HEK293 (cell line): Measurements from ENCODE around the gene GNPTG.

Experiments
- CTCF ChIA-PET: fragments of 350-600 bp; formaldehyde crosslinking; extraction: SDS; loops from one replicate; lab custom pipeline; 2021; ENCODE audit warnings: antibody characterized with exemption; lab: Yijun Ruan, JAX
- POLR2A ChIA-PET: fragments of 300-600 bp; formaldehyde crosslinking; extraction: SDS; loops from one replicate; lab custom pipeline; 2020; ENCODE audit warnings: antibody characterized with exemption, inconsistent platforms; lab: Yijun Ruan, JAX
- H3K27ac ChIP-seq: fragments of 200-500 bp; sonication (Bioruptor generic); 2 replicates; pipeline ENCODE4 v1.5.1; 2014; ENCODE audit warnings: low read depth, low read length, control low read depth, inconsistent platforms; ENCODE audit errors: extremely low read depth
- H3K36me3 ChIP-seq, 2 experiments: fragments of 200-500 bp in 1 of 2; sonication (Bioruptor generic) in 1 of 2; 1 replicate in 1 of 2; 2 replicates in 1 of 2; pipeline ENCODE4 v1.5.1; 2014 to 2017; ENCODE audit warnings: inconsistent platforms in 2 of 2, low read length in 2 of 2; ENCODE audit not compliant: control insufficient read depth in 2 of 2, insufficient read depth in 1 of 2
- H3K4me1 ChIP-seq: fragments of 200-500 bp; sonication (Bioruptor generic); 2 replicates; pipeline ENCODE4 v1.5.1; 2014; ENCODE audit warnings: mild to moderate bottlenecking, low read length, inconsistent platforms; ENCODE audit not compliant: control insufficient read depth, insufficient read depth
- H3K4me3 ChIP-seq: 2 replicates; pipeline ENCODE4 v1.5.1; 2011; ENCODE audit warnings: low read depth, mild to moderate bottlenecking, control low read depth, low read length, moderate library complexity
- H3K9me3 ChIP-seq: fragments of 200-500 bp; sonication (Bioruptor generic); 2 replicates; pipeline ENCODE4 v1.5.1; 2014; ENCODE audit warnings: low read depth, low read length, inconsistent platforms; ENCODE audit not compliant: control insufficient read depth, insufficient read depth
- AEBP2 ChIP-seq: fragments of 450-650 bp; formaldehyde crosslinking; IDR thresholded peaks from 2 replicates; pipeline ENCODE4 v1.5.1; 2016; ENCODE audit warnings: missing biosample characterization, missing genetic modification characterization, borderline replicate concordance
- KLF9 ChIP-seq: fragments of 450-650 bp; formaldehyde crosslinking; IDR thresholded peaks from 2 replicates; pipeline ENCODE4 v1.5.1; 2016; ENCODE audit warnings: missing biosample characterization, missing genetic modification characterization, low read depth
- OSR2 ChIP-seq: fragments of 450-650 bp; formaldehyde crosslinking; IDR thresholded peaks from 2 replicates; pipeline ENCODE4 v1.5.1; 2016; ENCODE audit warnings: missing biosample characterization, missing genetic modification characterization
- SETDB1 ChIP-seq: IDR thresholded peaks from one replicate; pipeline ENCODE4 v1.6.1; 2017; ENCODE audit warnings: mild to moderate bottlenecking, low read length, moderate library complexity, mixed read lengths; ENCODE audit not compliant: insufficient read length
- YY1 ChIP-seq: fragments of 450-650 bp; formaldehyde crosslinking; IDR thresholded peaks from 2 replicates; pipeline ENCODE4 v1.5.1; 2018; ENCODE audit warnings: missing biosample characterization, missing genetic modification characterization
- ZBTB7A ChIP-seq: fragments of 450-650 bp; formaldehyde crosslinking; IDR thresholded peaks from 2 replicates; pipeline ENCODE4 v1.5.1; 2016; ENCODE audit warnings: low read depth, missing biosample characterization, missing genetic modification characterization
- ZNF138 ChIP-seq: fragments of 450-650 bp; formaldehyde crosslinking; IDR thresholded peaks from 2 replicates; pipeline ENCODE4 v1.5.1; 2016; ENCODE audit warnings: missing biosample characterization, missing genetic modification characterization, borderline replicate concordance
- ZNF16 ChIP-seq: fragments of 450-650 bp; formaldehyde crosslinking; IDR thresholded peaks from 2 replicates; pipeline ENCODE4 v1.5.1; 2016; ENCODE audit warnings: low read depth, missing biosample characterization, missing genetic modification characterization
- ZNF341 ChIP-seq: fragments of 450-650 bp; formaldehyde crosslinking; IDR thresholded peaks from 2 replicates; pipeline ENCODE4; 2016; ENCODE audit warnings: low read depth, missing biosample characterization, missing genetic modification characterization
- ZNF354C ChIP-seq: fragments of 450-650 bp; formaldehyde crosslinking; IDR thresholded peaks from 2 replicates; pipeline ENCODE4 v1.5.1; 2016; ENCODE audit warnings: missing biosample characterization, missing genetic modification characterization, low read depth, borderline replicate concordance
- ZNF37A ChIP-seq: fragments of 450-650 bp; IDR thresholded peaks from 2 replicates; pipeline ENCODE4 v1.5.1; 2018; ENCODE audit warnings: missing biosample characterization, missing genetic modification characterization
- ZNF394 ChIP-seq: fragments of 450-650 bp; formaldehyde crosslinking; IDR thresholded peaks from 2 replicates; pipeline ENCODE4 v1.5.1; 2016; ENCODE audit warnings: missing biosample characterization, missing genetic modification characterization, mild to moderate bottlenecking, moderate library complexity, borderline replicate concordance
- ZNF398 ChIP-seq: fragments of 450-650 bp; formaldehyde crosslinking; IDR thresholded peaks from 2 replicates; pipeline ENCODE4 v1.5.1; 2017; ENCODE audit warnings: missing biosample characterization, missing genetic modification characterization
- ZNF585B ChIP-seq: fragments of 450-650 bp; formaldehyde crosslinking; IDR thresholded peaks from 2 replicates; pipeline ENCODE4 v1.5.1; 2016; ENCODE audit warnings: missing biosample characterization, missing genetic modification characterization
- ZNF621 ChIP-seq: fragments of 450-650 bp; formaldehyde crosslinking; IDR thresholded peaks from 2 replicates; pipeline ENCODE4 v1.5.1; 2017; ENCODE audit warnings: missing biosample characterization, missing genetic modification characterization
- ZNF645 ChIP-seq: fragments of 450-650 bp; formaldehyde crosslinking; IDR thresholded peaks from 2 replicates; pipeline ENCODE4; 2016; ENCODE audit warnings: missing biosample characterization, missing genetic modification characterization
- ZNF658 ChIP-seq: fragments of 450-650 bp; formaldehyde crosslinking; IDR thresholded peaks from 2 replicates; pipeline ENCODE4; 2016; ENCODE audit warnings: missing biosample characterization, missing genetic modification characterization
- ZNF670 ChIP-seq: fragments of 450-650 bp; formaldehyde crosslinking; IDR thresholded peaks from 2 replicates; pipeline ENCODE4 v1.5.1; 2016; ENCODE audit warnings: missing biosample characterization, missing genetic modification characterization, low read depth
- TF ChIP-seq, protein P1 (sequence below): fragments of 450-650 bp; IDR thresholded peaks from 2 replicates; pipeline ENCODE4 v1.5.1; 2018; ENCODE audit warnings: missing biosample characterization, mild to moderate bottlenecking, missing genetic modification characterization
- TF ChIP-seq, protein P2 (sequence below): fragments of 450-650 bp; formaldehyde crosslinking; IDR thresholded peaks from 2 replicates; pipeline ENCODE4 v1.5.1; 2017; ENCODE audit warnings: missing biosample characterization, missing genetic modification characterization

Gene GNPTG

DNA sequence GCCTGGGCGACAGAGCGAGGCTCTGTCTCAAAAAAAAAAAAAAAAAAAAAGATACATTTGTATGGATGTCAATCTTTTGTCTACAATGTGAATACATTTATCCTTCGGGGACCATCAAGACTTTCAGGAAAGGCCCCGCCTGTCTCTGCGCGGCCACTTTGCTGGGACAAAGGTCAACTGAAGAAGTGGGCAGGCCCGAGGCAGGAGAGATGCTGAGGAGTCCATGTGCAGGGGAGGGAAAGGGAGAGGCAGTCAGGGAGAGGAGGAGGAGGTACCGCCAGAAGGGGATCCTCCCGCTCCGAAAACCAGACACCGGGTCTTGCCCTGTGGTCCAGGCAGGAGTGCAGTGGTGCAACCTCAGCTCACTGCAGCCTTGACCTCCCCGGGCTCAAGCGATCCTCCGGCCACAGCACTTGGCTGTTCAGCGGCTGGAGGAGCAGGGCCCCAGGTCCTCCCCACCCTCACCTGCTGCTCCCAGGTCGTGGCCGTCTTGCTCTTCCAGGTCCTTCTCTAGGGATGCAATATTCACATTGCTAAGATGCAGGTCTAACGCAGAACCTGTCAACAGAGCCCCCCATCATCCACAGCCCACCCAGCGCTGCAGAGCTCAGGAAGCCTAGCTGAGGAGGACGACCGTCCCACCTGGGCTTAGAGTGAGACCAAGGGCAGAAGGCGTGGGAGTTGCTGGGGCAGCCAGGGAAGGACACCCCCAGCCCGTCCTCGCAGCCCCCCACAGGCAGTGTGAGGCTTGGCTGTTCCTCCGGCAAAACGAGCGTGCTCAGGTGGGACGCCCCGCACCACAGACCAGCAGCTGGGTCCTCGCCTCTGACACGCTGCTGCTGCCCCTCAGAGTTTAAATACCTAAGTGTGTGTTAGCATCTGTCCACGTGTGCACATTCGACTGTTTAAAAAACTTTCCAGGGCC lies 19.6 kb downstream of the GNPTG start:
- Histone ChIP-seq H3K27ac (no peak overlapping the region), H3K36me3 (peaks cover 0 to 41% of the 10 kb centered on the region in 2 experiments; a peak in 2 of 3 replicates), H3K9me3 (no peaks in the 10 kb centered on the region), H3K4me3 (no peak overlapping the region), H3K4me1 (no peaks in the 10 kb centered on the region)
- CTCF ChIA-PET: interaction anchor here (0.7 kb wide), 2 partner anchors 18 to 186 kb away, joined by 3 to 5 read pairs; no protein-coding TSS in a partner anchor
- POLR2A ChIA-PET: interaction anchor here (0.7 kb wide), 1 partner anchor 746 kb away, joined by 3 read pairs; no protein-coding TSS in a partner anchor
- TF ChIP-seq ZNF645 (tag by site-specific recombination): no peak
- TF ChIP-seq OSR2: no peak
- TF ChIP-seq ZNF341 (tag by site-specific recombination): peak; percentile 21; the same call in 1 of the 2 replicates
- no peak for TF ChIP-seq ZNF138 (tag by site-specific recombination)

DNA sequence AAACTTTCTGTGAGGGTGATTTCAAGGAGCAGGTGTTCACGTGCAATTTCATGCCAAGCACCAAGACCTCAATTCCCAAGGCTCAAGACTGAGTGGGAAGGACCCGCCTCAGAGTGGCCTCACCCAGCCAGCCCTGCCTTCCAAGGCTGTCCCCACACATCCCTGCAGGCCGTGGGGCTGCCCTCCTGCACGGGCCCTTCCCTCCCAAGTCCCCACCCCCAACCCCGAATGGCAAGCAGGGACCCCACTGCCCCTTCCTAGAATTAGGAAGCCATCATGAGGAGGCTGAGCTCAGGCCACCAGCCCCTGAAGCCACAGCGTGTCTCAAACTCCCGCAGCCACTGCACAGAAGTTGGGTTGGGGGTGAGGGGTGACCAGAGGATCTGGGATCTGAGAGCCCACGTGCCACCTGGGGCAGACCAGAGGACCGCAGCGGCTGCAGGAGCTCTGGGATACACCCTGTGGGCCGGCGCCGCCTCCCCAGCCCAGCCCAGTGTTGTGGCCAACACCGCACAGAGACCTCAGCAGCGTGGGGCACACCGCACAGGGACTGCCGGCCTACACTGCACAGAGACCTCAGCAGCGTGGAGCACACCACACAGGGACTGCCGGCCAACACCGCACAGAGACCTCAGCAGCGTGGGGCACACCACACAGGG lies 20.7 kb downstream of the GNPTG start:
- POLR2A ChIA-PET: interaction anchor here (0.7 kb wide), 1 partner anchor 748 kb away, joined by 3 read pairs; no protein-coding TSS in a partner anchor
- Histone ChIP-seq H3K9me3 (no peaks in the 10 kb centered on the region), H3K36me3 (peaks cover 0 to 33% of the 10 kb centered on the region in 2 experiments; a peak in 2 of 3 replicates), H3K4me1 (no peaks in the 10 kb centered on the region), H3K27ac (no peak overlapping the region), H3K4me3 (no peak overlapping the region)
- CTCF ChIA-PET: no interaction called here
- TF ChIP-seq ZNF670 (tag by site-specific recombination) (no peak), ZBTB7A (tag by site-specific recombination) (no peak), ZNF394 (tag by site-specific recombination) (no peak), YY1 (tag by site-specific recombination) (no peak), ZNF37A (tag by site-specific recombination) (no peak), ZNF621 (tag by site-specific recombination) (no peak), ZNF398 (tag by site-specific recombination) (no peak), SETDB1 (no peak), AEBP2 (tag by site-specific recombination) (no peak), ZNF16 (tag by site-specific recombination) (no peak), ZNF585B (no peak), ZNF354C (no peak), KLF9 (no peak), ZNF658 (no peak)
- TF ChIP-seq, protein P1, sequence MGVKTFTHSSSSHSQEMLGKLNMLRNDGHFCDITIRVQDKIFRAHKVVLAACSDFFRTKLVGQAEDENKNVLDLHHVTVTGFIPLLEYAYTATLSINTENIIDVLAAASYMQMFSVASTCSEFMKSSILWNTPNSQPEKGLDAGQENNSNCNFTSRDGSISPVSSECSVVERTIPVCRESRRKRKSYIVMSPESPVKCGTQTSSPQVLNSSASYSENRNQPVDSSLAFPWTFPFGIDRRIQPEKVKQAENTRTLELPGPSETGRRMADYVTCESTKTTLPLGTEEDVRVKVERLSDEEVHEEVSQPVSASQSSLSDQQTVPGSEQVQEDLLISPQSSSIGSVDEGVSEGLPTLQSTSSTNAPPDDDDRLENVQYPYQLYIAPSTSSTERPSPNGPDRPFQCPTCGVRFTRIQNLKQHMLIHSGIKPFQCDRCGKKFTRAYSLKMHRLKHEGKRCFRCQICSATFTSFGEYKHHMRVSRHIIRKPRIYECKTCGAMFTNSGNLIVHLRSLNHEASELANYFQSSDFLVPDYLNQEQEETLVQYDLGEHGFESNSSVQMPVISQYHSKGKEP (tag by site-specific recombination): no peak
- TF ChIP-seq, protein P2, sequence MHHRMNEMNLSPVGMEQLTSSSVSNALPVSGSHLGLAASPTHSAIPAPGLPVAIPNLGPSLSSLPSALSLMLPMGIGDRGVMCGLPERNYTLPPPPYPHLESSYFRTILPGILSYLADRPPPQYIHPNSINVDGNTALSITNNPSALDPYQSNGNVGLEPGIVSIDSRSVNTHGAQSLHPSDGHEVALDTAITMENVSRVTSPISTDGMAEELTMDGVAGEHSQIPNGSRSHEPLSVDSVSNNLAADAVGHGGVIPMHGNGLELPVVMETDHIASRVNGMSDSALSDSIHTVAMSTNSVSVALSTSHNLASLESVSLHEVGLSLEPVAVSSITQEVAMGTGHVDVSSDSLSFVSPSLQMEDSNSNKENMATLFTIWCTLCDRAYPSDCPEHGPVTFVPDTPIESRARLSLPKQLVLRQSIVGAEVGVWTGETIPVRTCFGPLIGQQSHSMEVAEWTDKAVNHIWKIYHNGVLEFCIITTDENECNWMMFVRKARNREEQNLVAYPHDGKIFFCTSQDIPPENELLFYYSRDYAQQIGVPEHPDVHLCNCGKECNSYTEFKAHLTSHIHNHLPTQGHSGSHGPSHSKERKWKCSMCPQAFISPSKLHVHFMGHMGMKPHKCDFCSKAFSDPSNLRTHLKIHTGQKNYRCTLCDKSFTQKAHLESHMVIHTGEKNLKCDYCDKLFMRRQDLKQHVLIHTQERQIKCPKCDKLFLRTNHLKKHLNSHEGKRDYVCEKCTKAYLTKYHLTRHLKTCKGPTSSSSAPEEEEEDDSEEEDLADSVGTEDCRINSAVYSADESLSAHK (tag by site-specific recombination): no peak
